ENCODE data around the gene TCP1.

The TCP1 gene

GRCh38 chr6:159833556-159833955 lies 44.2 kb upstream of the TCP1 start:
- Histone ChIP-seq H3K4me3 (ENCODE audit: low read depth, low read length) (no peak overlapping the region), H3K4me1 (no peaks in the 10 kb centered on the region), H3K27me3 (peaks cover 3% of the 10 kb centered on the region; the same call in 1 of the 2 replicates), H3K36me3 (no peaks in the 10 kb centered on the region), H3K9me3 (no peaks in the 10 kb centered on the region)
- no peak for DNase-seq
- TF ChIP-seq, protein P1, sequence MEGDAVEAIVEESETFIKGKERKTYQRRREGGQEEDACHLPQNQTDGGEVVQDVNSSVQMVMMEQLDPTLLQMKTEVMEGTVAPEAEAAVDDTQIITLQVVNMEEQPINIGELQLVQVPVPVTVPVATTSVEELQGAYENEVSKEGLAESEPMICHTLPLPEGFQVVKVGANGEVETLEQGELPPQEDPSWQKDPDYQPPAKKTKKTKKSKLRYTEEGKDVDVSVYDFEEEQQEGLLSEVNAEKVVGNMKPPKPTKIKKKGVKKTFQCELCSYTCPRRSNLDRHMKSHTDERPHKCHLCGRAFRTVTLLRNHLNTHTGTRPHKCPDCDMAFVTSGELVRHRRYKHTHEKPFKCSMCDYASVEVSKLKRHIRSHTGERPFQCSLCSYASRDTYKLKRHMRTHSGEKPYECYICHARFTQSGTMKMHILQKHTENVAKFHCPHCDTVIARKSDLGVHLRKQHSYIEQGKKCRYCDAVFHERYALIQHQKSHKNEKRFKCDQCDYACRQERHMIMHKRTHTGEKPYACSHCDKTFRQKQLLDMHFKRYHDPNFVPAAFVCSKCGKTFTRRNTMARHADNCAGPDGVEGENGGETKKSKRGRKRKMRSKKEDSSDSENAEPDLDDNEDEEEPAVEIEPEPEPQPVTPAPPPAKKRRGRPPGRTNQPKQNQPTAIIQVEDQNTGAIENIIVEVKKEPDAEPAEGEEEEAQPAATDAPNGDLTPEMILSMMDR (IDR thresholded peaks at IDR 0.05; ENCODE audit: low read depth, low read length) = no peak

DNA sequence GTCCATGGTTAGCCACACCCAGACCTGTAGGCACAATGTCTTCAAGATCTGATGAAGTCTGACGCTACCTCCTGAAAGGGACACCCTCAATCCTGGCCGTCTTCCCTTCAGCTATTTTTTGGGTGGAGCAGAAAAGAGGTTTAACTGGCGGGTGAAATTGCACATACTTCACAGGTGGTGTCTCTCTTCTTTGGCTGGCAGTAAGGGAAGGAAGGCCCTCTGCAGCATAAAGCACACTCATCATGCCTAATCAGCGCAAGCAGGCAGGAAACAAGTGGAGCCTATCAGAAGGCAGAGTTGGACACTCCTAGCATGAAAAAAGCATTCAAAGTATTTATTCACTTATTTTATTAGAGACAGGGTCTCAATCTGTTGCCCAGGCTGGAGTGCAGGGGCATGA lies 43.5 kb upstream of the TCP1 start:
- no peaks in the 10 kb centered on the region for H3K4me1 ChIP-seq
- TF ChIP-seq, protein P1 (IDR thresholded peaks at IDR 0.05; ENCODE audit: low read depth, low read length) = no peak
- H3K27me3 ChIP-seq = no peaks in the 10 kb centered on the region
- DNase-seq = no peak
- H3K9me3 ChIP-seq = no peaks in the 10 kb centered on the region
- no peak overlapping the region for H3K4me3 ChIP-seq (ENCODE audit: low read depth, low read length)
- H3K36me3 ChIP-seq = no peaks in the 10 kb centered on the region

DNA sequence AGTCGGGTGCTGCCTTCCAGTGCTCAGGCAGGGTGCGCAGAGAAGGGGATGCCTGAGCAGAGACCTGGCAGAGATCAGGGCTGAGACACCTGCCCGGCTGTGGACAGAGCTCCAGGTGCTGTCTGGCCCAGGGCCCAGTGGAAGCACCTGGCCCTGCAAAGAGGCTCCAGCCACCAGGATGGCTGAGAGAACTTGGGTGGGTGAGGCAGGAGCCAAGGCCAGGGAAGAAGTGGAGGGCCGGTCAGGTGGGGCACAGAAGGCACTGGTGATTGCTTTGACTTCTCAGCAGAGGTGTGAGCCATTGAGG lies 41.9 kb upstream of the TCP1 start:
- Histone ChIP-seq H3K27me3 (no peaks in the 10 kb centered on the region), H3K4me3 (ENCODE audit: low read depth, low read length) (no peak overlapping the region), H3K36me3 (no peaks in the 10 kb centered on the region), H3K4me1 (no peaks in the 10 kb centered on the region), H3K9me3 (no peaks in the 10 kb centered on the region)
- DNase-seq = no peak
- TF ChIP-seq, protein P1 (IDR thresholded peaks at IDR 0.05; ENCODE audit: low read depth, low read length) = no peak

DNA sequence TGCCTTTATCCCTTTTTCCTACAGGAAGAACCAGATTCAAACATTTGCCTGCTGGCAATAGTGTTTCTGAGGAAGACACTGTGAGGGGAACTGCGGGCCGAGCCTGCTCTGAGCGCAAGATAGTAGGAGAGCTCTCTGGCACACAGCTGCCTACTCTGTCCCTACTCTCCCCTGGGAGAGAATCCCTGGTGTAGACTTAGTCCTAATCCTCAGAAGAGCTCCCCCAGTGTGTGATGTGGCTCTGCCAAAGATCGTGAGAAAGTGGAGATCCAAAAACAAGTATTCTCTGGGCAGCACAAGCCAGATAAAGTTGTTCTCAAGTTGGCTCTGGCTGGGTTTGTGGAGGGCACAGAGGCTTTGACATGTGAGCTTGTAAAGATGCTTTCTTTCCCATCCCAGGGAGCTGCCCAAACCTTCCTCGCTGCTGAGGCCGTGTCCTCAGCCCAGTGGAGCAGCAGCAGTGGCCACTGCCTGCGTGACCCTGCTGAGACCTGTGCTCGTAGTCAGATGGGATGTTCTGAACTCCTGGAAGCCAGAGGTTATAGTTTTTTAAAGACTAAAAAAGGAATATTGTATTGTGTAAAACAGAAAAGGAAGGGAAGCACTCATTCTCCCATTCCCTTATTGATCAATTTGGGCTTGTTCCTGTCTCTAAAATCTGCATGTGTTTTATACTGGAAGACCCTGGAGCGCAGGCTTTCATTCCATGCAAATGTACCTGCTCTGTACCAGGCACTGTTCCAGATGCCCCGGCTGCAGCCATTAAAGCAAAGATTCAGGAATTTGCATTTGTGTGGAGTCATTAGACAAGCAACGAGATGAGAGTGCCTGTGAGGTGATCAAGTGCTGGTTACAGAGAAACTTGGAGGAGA lies 41.3 kb upstream of the TCP1 start:
- Histone ChIP-seq H3K36me3 (no peaks in the 10 kb centered on the region), H3K4me3 (ENCODE audit: low read depth, low read length) (no peak overlapping the region), H3K4me1 (no peaks in the 10 kb centered on the region), H3K27me3 (no peaks in the 10 kb centered on the region), H3K9me3 (no peaks in the 10 kb centered on the region)
- DNase-seq = no peak
- TF ChIP-seq, protein P1 (IDR thresholded peaks at IDR 0.05; ENCODE audit: low read depth, low read length) = no peak

GRCh38 chr6:159829526-159829925 lies 40.1 kb upstream of the TCP1 start:
- no peaks in the 10 kb centered on the region for H3K9me3 ChIP-seq
- H3K4me3 ChIP-seq (ENCODE audit: low read depth, low read length) = no peak overlapping the region
- no peaks in the 10 kb centered on the region for H3K36me3 ChIP-seq
- no peaks in the 10 kb centered on the region for H3K27me3 ChIP-seq
- no peak for DNase-seq
- no peaks in the 10 kb centered on the region for H3K4me1 ChIP-seq
- TF ChIP-seq, protein P1 (IDR thresholded peaks at IDR 0.05; ENCODE audit: low read depth, low read length) = no peak

GRCh38 chr6:159828074-159828473 lies 38.7 kb upstream of the TCP1 start:
- H3K27me3 ChIP-seq = no peaks in the 10 kb centered on the region

More at GRCh38 chr6:159828074-159828473, 38.7 kb upstream of the TCP1 start:
- H3K9me3 ChIP-seq = no peaks in the 10 kb centered on the region
- H3K36me3 ChIP-seq = no peaks in the 10 kb centered on the region
- no peak for DNase-seq
- no peak overlapping the region for H3K4me3 ChIP-seq (ENCODE audit: low read depth, low read length)
- TF ChIP-seq, protein P1 (IDR thresholded peaks at IDR 0.05; ENCODE audit: low read depth, low read length) = no peak
- no peaks in the 10 kb centered on the region for H3K4me1 ChIP-seq

Data from BE2C (cell line).